GM12878 (cell line): Measurements from ENCODE around the gene DNAJC9. TPM values are rescaled to one million over a fixed set of nuclear protein-coding genes. Genes with fewer than 3 reads are reported as not detected.
"Not testable (repeated sequence)": the region's sequence is repeated elsewhere in the genome, so short reads cannot be mapped to it uniquely, and the experiment has no call there.

Experiments used
- ATAC-seq: fragments of 200-7000 bp; cut with Tn5 transposase; 3 replicates; pipeline ENCODE4 v1.9.1; 2020; ENCODE audit warnings: mild to moderate bottlenecking, moderate library complexity
- BruUV-seq: library from RNA; stranded (reverse); fragments of 400-500 nt; replicated peaks from 2 replicates; lab custom pipeline; 2021; lab: Mats Ljungman, UMichigan
- CTCF ChIA-PET: fragments of 300-600 bp; sonication (Branson Sonifier 250); formaldehyde crosslinking; extraction: SDS; loops from one replicate; lab custom pipeline; 2021; ENCODE audit warnings: inconsistent platforms; lab: Yijun Ruan, JAX
- POLR2A ChIA-PET: fragments of 350-600 bp; formaldehyde crosslinking; extraction: SDS; loops from one replicate; lab custom pipeline; 2021; ENCODE audit warnings: inconsistent platforms; lab: Charles Lee
- RAD21 ChIA-PET: fragments of 300-600 bp; sonication (Branson Sonifier 250); formaldehyde crosslinking; loops from one replicate; lab custom pipeline; 2023; ENCODE audit warnings: antibody characterized with exemption; ENCODE audit not compliant: unreplicated experiment; lab: Charles Lee
- SMC1A ChIA-PET: fragments of 300-600 bp; sonication (Branson Sonifier 250); formaldehyde crosslinking; loops from one replicate; lab custom pipeline; 2023; ENCODE audit not compliant: unreplicated experiment, uncharacterized antibody; lab: Charles Lee
- DNase-seq: peaks from one replicate; pipeline ENCODE4 v3.0.0-alpha.2; 2011; ENCODE audit warnings: low read depth, low spot score
- FAIRE-seq: peaks from 3 replicates; lab custom pipeline; 2011; peaks lifted over from hg19 to GRCh38; lab: Jason Lieb, UNC
- H2AFZ ChIP-seq: 2 replicates; pipeline ENCODE4 v1.6.0; 2011; ENCODE audit warnings: low read depth, low read length, control low read depth; ENCODE audit not compliant: control insufficient read depth
- H3K27ac ChIP-seq: 2 replicates; pipeline ENCODE4 v1.5.1; 2011; ENCODE audit warnings: control low read depth; ENCODE audit not compliant: control insufficient read depth, insufficient read depth
- H3K27me3 ChIP-seq, 2 experiments: replicated peaks in 1 of 2; 2 replicates each; pipeline versions ENCODE4 v1.6.0 to v1.6.1; 2011; ENCODE audit warnings: low read length in 1 of 2; ENCODE audit not compliant: control insufficient read depth in 2 of 2, insufficient read depth in 2 of 2
- H3K36me3 ChIP-seq, 2 experiments: 2 replicates each; pipeline ENCODE4 v1.5.1; 2011; ENCODE audit warnings: low read length in 1 of 2; ENCODE audit not compliant: control insufficient read depth in 2 of 2, insufficient read depth in 2 of 2
- H3K4me1 ChIP-seq: 2 replicates; pipeline ENCODE4 v1.6.1; 2011; ENCODE audit warnings: mild to moderate bottlenecking, low read length, moderate library complexity, mixed read lengths; ENCODE audit not compliant: control insufficient read depth, insufficient read depth
- H3K4me2 ChIP-seq: 2 replicates; pipeline ENCODE4 v1.6.0; 2011; ENCODE audit warnings: control low read depth; ENCODE audit not compliant: control insufficient read depth, insufficient read depth
- H3K4me3 ChIP-seq: fragments of 200-600 bp; sonication (generic); 2 replicates; pipeline ENCODE4 v1.5.1; 2016
- H3K79me2 ChIP-seq: 2 replicates; pipeline ENCODE4 v1.6.0; 2011; ENCODE audit warnings: low read length; ENCODE audit not compliant: control insufficient read depth, insufficient read depth
- H3K9ac ChIP-seq: 2 replicates; pipeline ENCODE4 v1.8.0; 2011; ENCODE audit warnings: low read length, control low read depth, mixed read lengths; ENCODE audit not compliant: control insufficient read depth, insufficient read depth
- H3K9me3 ChIP-seq: replicated peaks from 3 replicates; pipeline ENCODE4 v1.5.1; 2011; ENCODE audit warnings: mild to moderate bottlenecking, low read length; ENCODE audit not compliant: control insufficient read depth, insufficient read depth
- H4K20me1 ChIP-seq: 2 replicates; pipeline ENCODE4 v1.6.0; 2011; ENCODE audit not compliant: control insufficient read depth, insufficient read depth
- HCFC1 ChIP-seq: fragments of 150-350 bp; IDR thresholded peaks from 2 replicates; pipeline ENCODE4 v1.6.1; 2014; ENCODE audit warnings: low read length
- HDGF ChIP-seq: fragments of 450-650 bp; IDR thresholded peaks from 2 replicates; pipeline ENCODE4 v1.6.1; 2016; ENCODE audit warnings: antibody characterized with exemption
- NFXL1 ChIP-seq: fragments of 450-650 bp; IDR thresholded peaks from 2 replicates; pipeline ENCODE4 v1.6.1; 2017; ENCODE audit warnings: antibody characterized with exemption, mild to moderate bottlenecking, borderline replicate concordance
- NR2C1 ChIP-seq: fragments of 450-650 bp; IDR thresholded peaks from 2 replicates; pipeline ENCODE4 v1.6.1; 2017; ENCODE audit warnings: antibody characterized with exemption, mild to moderate bottlenecking, moderate library complexity
- SMAD1 ChIP-seq: fragments of 450-650 bp; IDR thresholded peaks from 2 replicates; pipeline ENCODE4 v1.6.1; 2018; ENCODE audit warnings: mild to moderate bottlenecking, low read depth; ENCODE audit not compliant: partially characterized antibody
- TARDBP ChIP-seq: IDR thresholded peaks from 2 replicates; pipeline ENCODE4 v1.6.1; 2016; ENCODE audit warnings: borderline replicate concordance
- TCF12 ChIP-seq: IDR thresholded peaks from 2 replicates; pipeline ENCODE4 v1.6.1; 2011; ENCODE audit warnings: low read depth, mild to moderate bottlenecking, low read length
- ZNF274 ChIP-seq: IDR thresholded peaks from one replicate; pipeline ENCODE4 v1.8.0; 2011; ENCODE audit not compliant: insufficient read length, insufficient read depth
- WGBS: methylation state at CpG from one replicate; pipeline ENCODE4 v1.1.6; 2016; ENCODE audit warnings: low lambda C conversion rate; ENCODE audit not compliant: insufficient replicate concordance, insufficient coverage; ENCODE audit errors: missing lambda C conversion rate; 5-methylcytosine and 5-hydroxymethylcytosine counted together
- in situ Hi-C: fragments of 300-500 bp; cut with MboI; formaldehyde crosslinking; loops from 9 replicates; pipeline ENCODE4 v1.14.3; 2018; ENCODE audit warnings: mixed read lengths
- intact Hi-C: fragments of 100-400 bp; cut with micrococcal nuclease; formaldehyde crosslinking; loops from one replicate; pipeline ENCODE4 v1.14.2; 2022; ENCODE audit not compliant: unreplicated experiment
- polyA plus RNA-seq, 11 experiments: library from polyadenylated mRNA; depleted of rRNA in 4 of 11; unstranded in 6 of 11; stranded (reverse) in 5 of 11; fragments of >200 nt; fragmentation: Nextera tagmentation in 4 of 11; fragmentation: Illumina TruSeq in 1 of 11; extraction: Ambion mirVana in 4 of 11; extraction: Trizol in 1 of 11; gene quantifications; 1 replicate in 1 of 11; 2 replicates in 10 of 11; pipeline versions ENCODE4 v1.2.1 to v1.2.3, GENCODE V29; 2011 to 2016; ENCODE audit warnings: inconsistent platforms in 2 of 11, missing spikeins in 2 of 11, low read depth in 1 of 11
- total RNA-seq, 4 experiments: library from RNA; depleted of rRNA in 3 of 4; stranded (reverse); fragments of >200 nt in 3 of 4; fragmentation: Illumina TruSeq in 1 of 4; extraction: Trizol in 1 of 4; gene quantifications; 2 replicates each; pipeline versions ENCODE4 v1.2.1 to v1.2.3, GENCODE V29; 2013 to 2021
- TF ChIP-seq, protein P1 (sequence below): fragments of 450-650 bp; formaldehyde crosslinking; IDR thresholded peaks from 2 replicates; pipeline ENCODE4 v1.4.0; 2022; ENCODE audit warnings: mild to moderate bottlenecking, moderate library complexity
- TF ChIP-seq, protein P2 (sequence below): IDR thresholded peaks from 2 replicates; pipeline ENCODE4 v1.6.1; 2012; ENCODE audit warnings: low read length, inconsistent platforms

Gene DNAJC9
- total and polyA plus RNA-seq, 10 of the 15 experiments (the other 5 are each of a cell fraction or from before 2014, with no cell fraction given), result 15.0 to 72.9 (median 41.8) TPM

- TF ChIP-seq, protein P1, sequence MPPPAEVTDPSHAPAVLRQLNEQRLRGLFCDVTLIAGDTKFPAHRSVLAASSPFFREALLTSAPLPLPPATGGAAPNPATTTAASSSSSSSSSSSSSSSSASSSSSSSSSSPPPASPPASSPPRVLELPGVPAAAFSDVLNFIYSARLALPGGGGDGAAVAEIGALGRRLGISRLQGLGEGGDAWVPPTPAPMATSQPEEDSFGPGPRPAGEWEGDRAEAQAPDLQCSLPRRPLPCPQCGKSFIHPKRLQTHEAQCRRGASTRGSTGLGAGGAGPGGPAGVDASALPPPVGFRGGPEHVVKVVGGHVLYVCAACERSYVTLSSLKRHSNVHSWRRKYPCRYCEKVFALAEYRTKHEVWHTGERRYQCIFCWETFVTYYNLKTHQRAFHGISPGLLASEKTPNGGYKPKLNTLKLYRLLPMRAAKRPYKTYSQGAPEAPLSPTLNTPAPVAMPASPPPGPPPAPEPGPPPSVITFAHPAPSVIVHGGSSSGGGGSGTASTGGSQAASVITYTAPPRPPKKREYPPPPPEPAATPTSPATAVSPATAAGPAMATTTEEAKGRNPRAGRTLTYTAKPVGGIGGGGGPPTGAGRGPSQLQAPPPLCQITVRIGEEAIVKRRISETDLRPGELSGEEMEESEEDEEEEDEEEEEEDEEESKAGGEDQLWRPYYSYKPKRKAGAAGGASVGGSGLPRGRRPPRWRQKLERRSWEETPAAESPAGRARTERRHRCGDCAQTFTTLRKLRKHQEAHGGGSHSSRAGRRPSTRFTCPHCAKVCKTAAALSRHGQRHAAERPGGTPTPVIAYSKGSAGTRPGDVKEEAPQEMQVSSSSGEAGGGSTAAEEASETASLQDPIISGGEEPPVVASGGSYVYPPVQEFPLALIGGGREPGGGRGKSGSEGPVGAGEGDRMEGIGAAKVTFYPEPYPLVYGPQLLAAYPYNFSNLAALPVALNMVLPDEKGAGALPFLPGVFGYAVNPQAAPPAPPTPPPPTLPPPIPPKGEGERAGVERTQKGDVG (CRISPR knock-in tag), result no peak
- TF ChIP-seq ZNF274 (no peak), NR2C1 (no peak)
Observed at GRCh38 chr10:73262105-73262730, 15.2 kb upstream of the DNAJC9 start (continued).

GRCh38 chr10:73261362-73261995, 14.4 kb upstream of the DNAJC9 start:
- intact Hi-C loops, result no loop called here
- TF ChIP-seq HCFC1 (no peak), TCF12 (no peak), NFXL1 (no peak), SMAD1 (no peak), HDGF (no peak), TARDBP (no peak)
- TF ChIP-seq, protein P2, sequence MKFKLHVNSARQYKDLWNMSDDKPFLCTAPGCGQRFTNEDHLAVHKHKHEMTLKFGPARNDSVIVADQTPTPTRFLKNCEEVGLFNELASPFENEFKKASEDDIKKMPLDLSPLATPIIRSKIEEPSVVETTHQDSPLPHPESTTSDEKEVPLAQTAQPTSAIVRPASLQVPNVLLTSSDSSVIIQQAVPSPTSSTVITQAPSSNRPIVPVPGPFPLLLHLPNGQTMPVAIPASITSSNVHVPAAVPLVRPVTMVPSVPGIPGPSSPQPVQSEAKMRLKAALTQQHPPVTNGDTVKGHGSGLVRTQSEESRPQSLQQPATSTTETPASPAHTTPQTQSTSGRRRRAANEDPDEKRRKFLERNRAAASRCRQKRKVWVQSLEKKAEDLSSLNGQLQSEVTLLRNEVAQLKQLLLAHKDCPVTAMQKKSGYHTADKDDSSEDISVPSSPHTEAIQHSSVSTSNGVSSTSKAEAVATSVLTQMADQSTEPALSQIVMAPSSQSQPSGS, result no peak
- ChIA-PET CTCF (interaction anchor here (0.8 to 3.1 kb wide), 2 partner anchors 15 to 383 kb away, joined by 3 to 8 read pairs; no protein-coding TSS in a partner anchor), SMC1A (no interaction called here), RAD21 (no interaction called here), POLR2A (interaction anchor here (0.6 kb wide), 1 partner anchor 137 kb away, joined by 3 read pairs; no protein-coding TSS in a partner anchor)
- BruUV-seq, result no TSS peak
- Histone ChIP-seq H3K36me3 (no peaks in the 10 kb centered on the region), H3K9me3 (no peaks in the 10 kb centered on the region; the same call in 2 of the 3 replicates), H3K4me1 (no peaks in the 10 kb centered on the region), H3K27me3 (no peaks in the 10 kb centered on the region), H2AFZ (no peak overlapping the region), H3K4me2 (no peak overlapping the region), H4K20me1 (no peaks in the 10 kb centered on the region), H3K4me3 (no peak overlapping the region), H3K27ac (no peak overlapping the region), H3K79me2 (no peaks in the 10 kb centered on the region), H3K9ac (no peak overlapping the region)
- no peak for ATAC-seq
- FAIRE-seq, result no peak
- in situ Hi-C loops, result no loop called here
- DNase-seq, result no peak
- WGBS, result 66% methylated on average over 9 of the region's 9 CpGs

- H4K20me1 ChIP-seq, FAIRE-seq, H3K9me3 ChIP-seq, H3K36me3 ChIP-seq, H3K27me3 ChIP-seq, H3K27ac ChIP-seq, ATAC-seq, H3K4me3 ChIP-seq, SMC1A ChIA-PET, BruUV-seq, RAD21 ChIA-PET, H3K4me1 ChIP-seq, H3K9ac ChIP-seq, H3K79me2 ChIP-seq, DNase-seq, H3K4me2 ChIP-seq, intact Hi-C loops, H2AFZ ChIP-seq, POLR2A ChIA-PET: not testable (repeated sequence)
- CTCF ChIA-PET, result interaction anchor here (3.1 kb wide), 1 partner anchor 385 kb away, joined by 8 read pairs; no protein-coding TSS in a partner anchor
- 84% methylated on average over 10 of the region's 10 CpGs for WGBS
- in situ Hi-C loops, result loop anchor here (5.0 kb wide), 1 partner anchor 384 kb away; the partner anchor contains the start of gene MYOZ1
Observed at GRCh38 chr10:73258612-73259011, 11.6 kb upstream of the DNAJC9 start.
